Subcutaneous abdominal adipose tissue (tissue), 5 donors: ENCODE data around the gene CLK3.

Experiments used
- H3K27ac ChIP-seq: one replicate; pipeline ENCODE4 v1.7.0; 2013; ENCODE audit warnings: low read depth, mild to moderate bottlenecking, inconsistent platforms, low read length, moderate library complexity
- H3K27me3 ChIP-seq, 5 donors: one replicate each; pipeline ENCODE4 v1.7.0; 2013; ENCODE audit warnings: low read length in 5 of 5, inconsistent platforms in 1 of 5; ENCODE audit not compliant: control insufficient read depth in 5 of 5, insufficient read depth in 4 of 5
- H3K36me3 ChIP-seq, 5 donors: one replicate each; pipeline ENCODE4 v1.7.0; 2013; ENCODE audit warnings: low read length in 5 of 5; ENCODE audit not compliant: control insufficient read depth in 5 of 5, insufficient read depth in 5 of 5
- H3K4me1 ChIP-seq, 5 donors: one replicate each; pipeline ENCODE4 v1.7.0; 2013; ENCODE audit warnings: low read length in 5 of 5, mild to moderate bottlenecking in 3 of 5, moderate library complexity in 1 of 5; ENCODE audit not compliant: control insufficient read depth in 5 of 5, insufficient read depth in 5 of 5
- H3K4me3 ChIP-seq, 5 donors: one replicate each; pipeline ENCODE4 v1.7.0; 2013; ENCODE audit warnings: low read length in 5 of 5, low read depth in 1 of 5
- H3K9ac ChIP-seq, 5 donors: one replicate each; pipeline ENCODE4 v1.7.0; 2013; ENCODE audit warnings: low read length in 5 of 5, mild to moderate bottlenecking in 4 of 5, moderate library complexity in 3 of 5
- H3K9me3 ChIP-seq, 5 donors: one replicate each; pipeline ENCODE4 v1.7.0; 2013; ENCODE audit warnings: low read length in 5 of 5; ENCODE audit not compliant: control insufficient read depth in 5 of 5
- donor health status: healthy.
- donor health status: healthy.
- donor health status: healthy.
- donor health status: healthy.
- donor health status: healthy.

CLK3 gene

DNA sequence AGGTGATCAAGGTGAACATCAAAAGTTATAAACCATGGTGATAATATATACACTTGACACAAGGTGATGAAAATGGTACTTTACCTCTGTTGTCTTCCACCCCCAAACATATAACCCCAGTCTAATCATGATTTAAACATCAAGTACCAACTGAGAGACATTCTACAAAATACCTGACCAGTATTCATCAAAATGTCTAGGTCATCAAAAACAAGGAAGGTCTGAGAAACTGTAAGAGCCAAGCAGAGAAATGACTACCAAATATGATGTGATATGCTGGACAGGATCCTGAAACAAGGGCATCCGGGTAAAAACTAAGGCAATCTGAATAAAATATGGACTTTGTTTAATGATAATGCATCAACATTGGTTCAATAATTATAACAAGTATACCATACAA lies 52.3 kb downstream of the CLK3 start:
- no peak overlapping the region for H3K27ac ChIP-seq
- H3K9me3 ChIP-seq: no peaks in the 10 kb centered on the region
- H3K4me1 ChIP-seq: peaks cover 11 to 23% (median 21%) of the 10 kb centered on the region in 5 donors
- no peak overlapping the region for H3K4me3 ChIP-seq
- peaks cover 17 to 25% (median 22%) of the 10 kb centered on the region in 5 donors for H3K36me3 ChIP-seq
- H3K9ac ChIP-seq: no peak overlapping the region
- no peaks in the 10 kb centered on the region for H3K27me3 ChIP-seq

DNA sequence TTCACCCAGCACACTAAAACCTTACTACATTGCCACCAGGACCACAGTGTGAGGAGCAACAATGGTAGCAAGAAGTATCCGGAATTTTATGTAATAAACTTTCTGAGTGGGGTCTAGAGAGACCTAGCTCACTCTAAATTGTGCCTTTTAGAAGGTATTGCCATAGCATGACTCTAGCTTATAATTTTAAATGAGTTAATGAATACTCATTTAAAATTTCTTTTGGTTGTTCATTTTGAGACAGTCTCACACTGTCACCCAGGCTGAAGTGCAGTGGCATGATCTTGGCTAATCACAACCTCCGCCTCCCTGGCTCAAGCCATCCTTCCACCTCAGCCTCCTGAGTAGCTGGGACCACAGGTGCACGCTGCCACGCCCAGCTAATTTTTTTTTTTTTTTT lies 54.0 kb downstream of the CLK3 start:
- no peak overlapping the region for H3K4me3 ChIP-seq
- peaks cover 3 to 13% (median 7%) of the 10 kb centered on the region in 5 donors for H3K4me1 ChIP-seq
- H3K27ac ChIP-seq: no peak overlapping the region
- H3K27me3 ChIP-seq: no peaks in the 10 kb centered on the region
- no peaks in the 10 kb centered on the region for H3K9me3 ChIP-seq
- peaks cover 19 to 31% (median 29%) of the 10 kb centered on the region in 5 donors for H3K36me3 ChIP-seq
- no peak overlapping the region for H3K9ac ChIP-seq

DNA sequence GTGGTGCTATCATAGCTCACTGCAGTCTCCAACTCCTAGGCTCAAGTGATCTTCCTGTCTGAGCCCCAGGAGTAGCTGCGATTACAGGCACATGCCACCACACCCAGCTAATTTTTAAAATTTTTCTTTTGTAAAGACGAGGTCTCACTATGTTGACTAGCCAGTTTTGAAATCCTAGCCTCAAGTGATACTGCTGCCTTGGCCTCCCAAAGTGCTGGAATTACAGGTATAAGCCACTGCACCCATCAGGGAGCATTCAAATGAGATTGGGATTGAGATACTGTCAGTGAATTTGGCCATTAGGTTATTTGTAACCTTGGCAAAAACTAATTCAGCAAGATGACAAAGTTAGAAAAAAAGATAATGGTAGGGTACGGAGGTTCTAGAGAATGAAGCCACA lies 58.5 kb downstream of the CLK3 start:
- H3K27me3 ChIP-seq: no peaks in the 10 kb centered on the region
- no peak overlapping the region for H3K9ac ChIP-seq
- H3K4me1 ChIP-seq: peaks cover 0 to 10% (median 0%) of the 10 kb centered on the region in 5 donors
- peaks cover 12 to 34% (median 26%) of the 10 kb centered on the region in 5 donors for H3K36me3 ChIP-seq
- H3K4me3 ChIP-seq: no peak overlapping the region
- peak overlapping the region; percentile 29 for H3K27ac ChIP-seq
- H3K9me3 ChIP-seq: no peaks in the 10 kb centered on the region

DNA sequence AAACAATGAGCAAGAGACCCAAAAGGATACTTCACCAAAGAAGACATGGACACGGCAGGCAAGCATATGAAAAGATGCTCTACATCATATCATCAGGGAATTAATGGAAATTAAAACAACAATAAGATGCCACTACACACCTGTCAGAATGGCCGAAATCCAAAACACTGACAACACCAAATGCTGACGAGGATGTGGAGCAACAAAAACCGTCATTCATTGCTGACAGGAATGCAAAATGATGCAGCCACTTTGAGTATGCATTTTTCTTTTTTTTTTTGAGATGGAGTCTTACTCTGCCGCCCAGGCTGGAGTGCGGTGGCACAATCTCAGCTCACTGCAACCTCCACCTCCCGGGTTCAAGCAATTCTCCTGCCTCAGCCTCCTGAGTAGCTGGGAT lies 61.2 kb downstream of the CLK3 start:
- H3K4me1 ChIP-seq: peaks cover 0 to 5% (median 0%) of the 10 kb centered on the region in 5 donors
- H3K36me3 ChIP-seq: peaks cover 6 to 20% (median 13%) of the 10 kb centered on the region in 5 donors
- H3K9ac ChIP-seq: no peak overlapping the region
- H3K4me3 ChIP-seq: no peak overlapping the region
- no peaks in the 10 kb centered on the region for H3K9me3 ChIP-seq
- no peak overlapping the region for H3K27ac ChIP-seq
- H3K27me3 ChIP-seq: no peaks in the 10 kb centered on the region
